Bronchial epithelial cell (primary cell): ENCODE results near the gene FGGY. TPM values are rescaled to one million over a fixed set of nuclear protein-coding genes. Genes with fewer than 3 reads are reported as not detected.

Experiments used
- DNase-seq: peaks from one replicate; pipeline ENCODE4 v3.0.0-alpha.2; 2010; ENCODE audit warnings: low read depth
- FAIRE-seq: peaks from 2 replicates; lab custom pipeline; 2011; peaks lifted over from hg19 to GRCh38; lab: Jason Lieb, UNC
- H3K27me3 ChIP-seq: 2 replicates; pipeline ENCODE4 v1.5.1; 2011; ENCODE audit warnings: low read length; ENCODE audit not compliant: control insufficient read depth, insufficient read depth
- H3K36me3 ChIP-seq: 2 replicates; pipeline ENCODE4 v1.5.1; 2011; ENCODE audit warnings: low read length; ENCODE audit not compliant: control insufficient read depth, insufficient read depth
- H3K4me3 ChIP-seq: 2 replicates; pipeline ENCODE4 v1.5.1; 2011; ENCODE audit warnings: mild to moderate bottlenecking, low read depth, low read length, control low read depth
- CTCF ChIP-seq: IDR thresholded peaks from 2 replicates; pipeline ENCODE4 v1.5.1; 2011; ENCODE audit warnings: mild to moderate bottlenecking, moderate library complexity, low read length, control low read depth, inconsistent platforms; ENCODE audit not compliant: insufficient read depth, severe bottlenecking
- total RNA-seq: library from RNA; depleted of rRNA; stranded (reverse); fragments of >200 nt; gene quantifications from 2 replicates; pipeline ENCODE4 v1.2.1, GENCODE V29; 2014

Gene FGGY
- total RNA-seq, 1 donor from 2014 or later, result 20.0 TPM

- no peak for TF ChIP-seq CTCF
- H3K36me3 ChIP-seq, result no peaks in the 10 kb centered on the region
- H3K27me3 ChIP-seq, result no peaks in the 10 kb centered on the region
- H3K4me3 ChIP-seq, result no peak overlapping the region
- DNase-seq (no peak), FAIRE-seq (no peak)
Observed at GRCh38 chr1:59411147-59411546, 114.3 kb downstream of the FGGY start.

- no peaks in the 10 kb centered on the region for H3K36me3 ChIP-seq
- TF ChIP-seq CTCF, result no peak
- no peaks in the 10 kb centered on the region for H3K27me3 ChIP-seq
- no peak for FAIRE-seq
- DNase-seq, result no peak
- no peak overlapping the region for H3K4me3 ChIP-seq
Observed at GRCh38 chr1:59412718-59413326, 115.9 kb downstream of the FGGY start.

DNA sequence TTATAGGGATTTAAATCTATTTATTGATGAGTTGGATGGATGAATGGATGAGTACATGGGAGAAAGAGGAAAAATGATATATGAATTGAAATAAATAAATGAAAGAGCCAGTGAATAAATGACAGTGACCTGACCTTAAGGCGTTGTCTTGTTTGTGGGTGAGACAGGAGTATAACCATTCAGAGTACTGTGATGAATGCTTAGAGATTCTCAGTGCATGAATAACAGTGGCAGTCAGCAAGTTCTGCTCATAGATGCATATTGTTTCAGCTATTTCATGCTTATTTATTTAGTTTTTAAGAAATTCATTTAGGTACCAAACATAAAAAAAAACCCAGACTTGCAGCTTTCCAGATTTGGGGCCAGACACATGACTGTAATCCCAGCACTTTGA is 116.4 kb downstream of the FGGY start:
- FAIRE-seq, result no peak
- DNase-seq, result no peak
- TF ChIP-seq CTCF, result no peak

DNA sequence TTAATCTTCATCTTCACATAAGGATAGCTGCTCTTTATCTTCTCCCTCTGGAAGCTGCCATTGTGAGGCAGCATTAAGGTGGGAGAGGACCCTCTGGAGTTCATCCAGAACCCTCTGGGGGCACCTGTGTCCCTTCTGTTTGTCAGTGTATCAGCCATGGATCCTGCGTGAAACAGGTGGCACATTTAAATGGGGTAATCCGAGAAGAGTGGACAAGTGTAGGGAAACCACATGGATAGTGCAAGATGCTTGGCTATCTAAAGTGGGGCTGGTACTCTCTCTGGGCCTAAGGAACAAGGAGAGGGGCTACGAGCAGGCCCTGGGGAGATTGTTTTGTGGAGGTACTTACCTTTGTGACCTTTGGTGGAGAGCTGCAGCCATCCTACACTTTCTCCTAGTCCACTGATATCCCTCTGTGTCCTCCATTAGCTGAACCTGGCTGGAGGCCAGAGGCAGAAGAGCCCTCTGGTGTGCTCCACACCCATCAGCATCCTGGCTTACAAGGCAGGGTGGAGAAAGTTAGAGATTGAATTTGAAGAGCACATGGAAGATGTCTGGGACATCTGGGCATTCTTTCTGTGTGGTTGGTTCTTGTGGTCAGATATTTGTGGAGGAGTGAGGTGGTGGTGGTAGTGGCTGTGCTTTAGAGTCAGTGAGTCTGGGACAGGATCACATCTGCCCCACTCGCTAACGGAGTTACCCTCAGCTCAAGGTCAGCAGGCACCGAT is 117.7 kb downstream of the FGGY start:
- Histone ChIP-seq H3K36me3 (no peaks in the 10 kb centered on the region), H3K27me3 (no peaks in the 10 kb centered on the region), H3K4me3 (no peak overlapping the region)
- no peak for DNase-seq
- no peak for TF ChIP-seq CTCF
- FAIRE-seq, result peak; percentile 58

More for the DNA sequence above, 116.4 kb downstream of the FGGY start:
- no peak overlapping the region for H3K4me3 ChIP-seq
- no peaks in the 10 kb centered on the region for H3K36me3 ChIP-seq
- H3K27me3 ChIP-seq, result no peaks in the 10 kb centered on the region

GRCh38 chr1:59415286-59415850 is 118.5 kb downstream of the FGGY start:
- Histone ChIP-seq H3K36me3 (no peaks in the 10 kb centered on the region), H3K4me3 (no peak overlapping the region), H3K27me3 (no peaks in the 10 kb centered on the region)
- TF ChIP-seq CTCF, result no peak
- no peak for FAIRE-seq
- DNase-seq, result no peak
